GM23338 (cell line): ENCODE results near the gene RPN1. TPM values are rescaled to one million over a fixed set of nuclear protein-coding genes. Genes with fewer than 3 reads are reported as not detected.

ENCODE experiments used
- ATAC-seq: fragments of 200-7000 bp; cut with Tn5 transposase; 3 replicates; pipeline ENCODE4 v1.9.1; 2020
- DNase-seq: peaks from one replicate; pipeline ENCODE4 v3.0.0-alpha.2; 2015; ENCODE audit warnings: low spot score
- H2AFZ ChIP-seq: fragments of 200-600 bp; sonication (generic); 2 replicates; pipeline ENCODE4 v1.8.0; 2016; ENCODE audit warnings: antibody characterized with exemption, mild to moderate bottlenecking, moderate library complexity
- H3F3A ChIP-seq: fragments of 200-600 bp; sonication (generic); replicated peaks from 2 replicates; pipeline ENCODE4 v1.8.0; 2017; ENCODE audit warnings: antibody characterized with exemption, mixed run types, low read depth
- H3K27ac ChIP-seq: fragments of 200-600 bp; sonication (generic); 2 replicates; pipeline ENCODE4 v1.6.1; 2016; ENCODE audit warnings: low read depth
- H3K27me3 ChIP-seq: fragments of 200-600 bp; sonication (generic); 2 replicates; pipeline ENCODE4 v1.8.0; 2016; ENCODE audit warnings: mild to moderate bottlenecking, mixed run types, moderate library complexity; ENCODE audit not compliant: insufficient read depth
- H3K36me3 ChIP-seq: fragments of 200-600 bp; sonication (generic); 2 replicates; pipeline ENCODE4 v1.8.0; 2016; ENCODE audit warnings: mild to moderate bottlenecking; ENCODE audit not compliant: insufficient read depth
- H3K4me1 ChIP-seq: fragments of 200-600 bp; sonication (generic); 2 replicates; pipeline ENCODE4 v1.8.0; 2016; ENCODE audit warnings: mild to moderate bottlenecking, moderate library complexity; ENCODE audit not compliant: insufficient read depth
- H3K4me2 ChIP-seq: fragments of 200-600 bp; sonication (generic); 2 replicates; pipeline ENCODE4 v1.7.1; 2017; ENCODE audit warnings: mixed run types
- H3K4me3 ChIP-seq: fragments of 200-600 bp; sonication (generic); 2 replicates; pipeline ENCODE4 v1.6.1; 2016; ENCODE audit warnings: mixed run types
- H3K79me2 ChIP-seq: fragments of 200-600 bp; sonication (generic); replicated peaks from 2 replicates; pipeline ENCODE4 v1.8.0; 2017; ENCODE audit warnings: mild to moderate bottlenecking; ENCODE audit not compliant: insufficient read depth
- H3K9me2 ChIP-seq: fragments of 200-600 bp; sonication (generic); 2 replicates; pipeline ENCODE4 v1.8.0; 2017; ENCODE audit not compliant: insufficient read depth
- H4K20me1 ChIP-seq: fragments of 200-600 bp; sonication (generic); replicated peaks from 2 replicates; pipeline ENCODE4 v1.8.0; 2017; ENCODE audit warnings: mild to moderate bottlenecking; ENCODE audit not compliant: insufficient read depth
- H3K27ac Mint-ChIP-seq: 2 replicates; pipeline ENCODE4 v1.8.0; 2020; ENCODE audit warnings: inconsistent platforms, mild to moderate bottlenecking, moderate library complexity, mixed read lengths
- H3K27me3 Mint-ChIP-seq: 3 replicates; pipeline ENCODE4 v1.8.0; 2022; ENCODE audit warnings: low read depth, mild to moderate bottlenecking, moderate library complexity, mixed read lengths, inconsistent platforms; ENCODE audit not compliant: insufficient read depth, poor library complexity
- H3K36me3 Mint-ChIP-seq: 3 replicates; pipeline ENCODE4 v1.8.0; 2021; ENCODE audit warnings: low read depth, mild to moderate bottlenecking, inconsistent platforms, moderate library complexity, mixed read lengths
- H3K4me1 Mint-ChIP-seq: 3 replicates; pipeline ENCODE4 v1.8.0; 2020; ENCODE audit warnings: mild to moderate bottlenecking, inconsistent platforms, mixed read lengths
- H3K4me3 Mint-ChIP-seq: 3 replicates; pipeline ENCODE4 v1.8.0; 2021; ENCODE audit warnings: moderate library complexity, mild to moderate bottlenecking, inconsistent platforms, mixed read lengths
- H3K9me3 Mint-ChIP-seq: 3 replicates; pipeline ENCODE4 v1.8.0; 2020; ENCODE audit warnings: moderate library complexity, mild to moderate bottlenecking, inconsistent platforms, mixed read lengths
- CREB1 ChIP-seq: fragments of 250-450 bp; sonication (Bioruptor Pico); IDR thresholded peaks from 2 replicates; pipeline ENCODE4 v1.5.0; 2020; ENCODE audit warnings: low read depth, mild to moderate bottlenecking, moderate library complexity
- CTCF ChIP-seq, 2 experiments: fragments of 200-600 bp in 1 of 2; sonication (generic) in 1 of 2; conservative IDR thresholded peaks; 2 replicates each; pipeline versions ENCODE4 v1.5.1 to v1.6.1; 2016 to 2017; ENCODE audit warnings: antibody characterized with exemption in 2 of 2, low read depth in 2 of 2, mild to moderate bottlenecking in 2 of 2, moderate library complexity in 1 of 2
- ETS1 ChIP-seq: IDR thresholded peaks from 2 replicates; pipeline ENCODE4 v1.6.1; 2016; ENCODE audit warnings: antibody characterized with exemption
- EZH2 ChIP-seq: fragments of 200-600 bp; sonication (generic); IDR thresholded peaks from one replicate; pipeline ENCODE4 v1.8.0; 2017; ENCODE audit warnings: antibody characterized with exemption, mild to moderate bottlenecking, low read depth; ENCODE audit not compliant: unreplicated experiment
- EZH2phosphoT487 ChIP-seq: fragments of 200-600 bp; sonication (generic); IDR thresholded peaks from one replicate; pipeline ENCODE4 v1.8.1; 2018; ENCODE audit warnings: antibody characterized with exemption; ENCODE audit not compliant: unreplicated experiment
- JUNB ChIP-seq: IDR thresholded peaks from one replicate; pipeline ENCODE4 v1.6.1; 2016; ENCODE audit warnings: antibody characterized with exemption; ENCODE audit not compliant: unreplicated experiment
- NANOG ChIP-seq: IDR thresholded peaks from 2 replicates; pipeline ENCODE4 v1.6.1; 2016; ENCODE audit warnings: antibody characterized with exemption, borderline replicate concordance
- POLR2AphosphoS5 ChIP-seq: IDR thresholded peaks from 2 replicates; pipeline ENCODE4 v1.6.1; 2016; ENCODE audit warnings: antibody characterized with exemption, low read depth
- REST ChIP-seq: IDR thresholded peaks from one replicate; pipeline ENCODE4 v1.6.1; 2018; ENCODE audit warnings: antibody characterized with exemption; ENCODE audit not compliant: unreplicated experiment
- STAT1 ChIP-seq: IDR thresholded peaks from one replicate; pipeline ENCODE4 v1.6.1; 2016; ENCODE audit warnings: antibody characterized with exemption; ENCODE audit not compliant: unreplicated experiment
- ZNF114 ChIP-seq: fragments of 250-450 bp; sonication (Bioruptor Pico); IDR thresholded peaks from 2 replicates; pipeline ENCODE4 v1.5.0; 2020; ENCODE audit warnings: mild to moderate bottlenecking, moderate library complexity
- ZNF331 ChIP-seq: fragments of 250-450 bp; sonication (Bioruptor Pico); IDR thresholded peaks from 2 replicates; pipeline ENCODE4 v1.5.0; 2020; ENCODE audit warnings: low read depth, mild to moderate bottlenecking, moderate library complexity
- ZNF462 ChIP-seq: fragments of 250-450 bp; sonication (Bioruptor Pico); IDR thresholded peaks from 2 replicates; pipeline ENCODE4 v1.5.0; 2020; ENCODE audit warnings: mild to moderate bottlenecking, moderate library complexity
- polyA plus RNA-seq: library from polyadenylated mRNA; unstranded; fragments of >200 nt; fragmentation: Nextera tagmentation; extraction: Ambion mirVana; gene quantifications from 2 replicates; pipeline ENCODE4 v1.2.1, GENCODE V29; 2016
- total RNA-seq: library from RNA; depleted of rRNA; stranded (reverse); fragments of >200 nt; shearing (Covaris generic); gene quantifications from 2 replicates; pipeline ENCODE4 v1.2.3, GENCODE V29; 2014

Gene RPN1
- total and polyA plus RNA-seq, 2 experiments from 2014 or later = 111 to 231 TPM

GRCh38 chr3:128603313-128603712 lies 47.3 kb downstream of the RPN1 start:
- Histone ChIP-seq H3K27me3 (no peaks in the 10 kb centered on the region), H3K4me3 (no peak overlapping the region), H4K20me1 (no peaks in the 10 kb centered on the region; the same call in 1 of the 2 replicates), H2AFZ (no peak overlapping the region), H3K4me2 (no peak overlapping the region), H3K79me2 (no peaks in the 10 kb centered on the region), H3K9me2 (no peaks in the 10 kb centered on the region), H3F3A (no peaks in the 10 kb centered on the region), H3K36me3 (no peaks in the 10 kb centered on the region), H3K4me1 (no peaks in the 10 kb centered on the region), H3K27ac (no peak overlapping the region)
- H3K4me1 Mint-ChIP-seq = no peaks in the 10 kb centered on the region
- DNase-seq (no peak), ATAC-seq (no peak)
- no peaks in the 10 kb centered on the region for H3K36me3 Mint-ChIP-seq
- H3K27me3 Mint-ChIP-seq = peaks cover 7% of the 10 kb centered on the region
- no peaks in the 10 kb centered on the region for H3K9me3 Mint-ChIP-seq
- no peak overlapping the region for H3K4me3 Mint-ChIP-seq
- H3K27ac Mint-ChIP-seq = no peak overlapping the region
- TF ChIP-seq ETS1 (no peak), ZNF331 (CRISPR knock-in tag) (no peak), REST (no peak), EZH2phosphoT487 (no peak), CREB1 (CRISPR knock-in tag) (no peak), ZNF462 (CRISPR knock-in tag) (no peak), JUNB (no peak), CTCF (conservative IDR thresholded peaks at IDR 0.05; ENCODE audit: low read depth in 2 of 2) (no peak), NANOG (no peak), STAT1 (no peak), ZNF114 (no peak), EZH2 (no peak), POLR2AphosphoS5 (no peak)
